Kidney (tissue), 2 donors: ENCODE data around the gene C5orf46. TPM values are rescaled to one million over a fixed set of nuclear protein-coding genes. Genes with fewer than 3 reads are reported as not detected.

Source experiments
- polyA plus RNA-seq: library from polyadenylated mRNA; stranded (reverse); fragments of 350-450 nt; fragmentation: Illumina TruSeq; extraction: RNeasy Lipid Tissue Mini Kit (QIAGEN cat#74804); gene quantifications from one replicate; pipeline ENCODE4 v1.2.3, GENCODE V29; 2014; ENCODE audit warnings: low read depth, low replicate concordance; ENCODE audit not compliant: insufficient read depth
- total RNA-seq: library from RNA; stranded (reverse); fragmentation: NEBNext Ultra II Directional; extraction: Animal tissue kit (Norgen Biotek cat#: 25700); gene quantifications from one replicate; pipeline ENCODE4 v1.2.1, GENCODE V29; 2021
- donor health status: DM: yes; HTN: yes; CAD: no.

The C5orf46 gene
- total and polyA plus RNA-seq, 2 donors from 2014 or later: not detected

Other genes with a start within 250 kb of the C5orf46 start
- gene JAKMIP2, start 123.8 kb downstream of the C5orf46 start, total RNA-seq: 0.38 TPM
- gene JAKMIP2, start 123.8 kb downstream of the C5orf46 start, polyA plus RNA-seq: 0.71 TPM
- gene SPINK1, start 74.9 kb downstream of the C5orf46 start, total RNA-seq: 2.2 TPM
- 234 TPM for gene SPINK1, start 74.9 kb downstream of the C5orf46 start, polyA plus RNA-seq
- not detected for gene SCGB3A2, start 27.8 kb downstream of the C5orf46 start, total RNA-seq
- not detected for gene SCGB3A2, start 27.8 kb downstream of the C5orf46 start, polyA plus RNA-seq
- gene SPINK5, start 157.4 kb upstream of the C5orf46 start, total RNA-seq: 0.91 TPM
- gene SPINK5, start 157.4 kb upstream of the C5orf46 start, polyA plus RNA-seq: 0.32 TPM